ENCODE results near the gene FASTK. TPM values are rescaled to one million over a fixed set of nuclear protein-coding genes. Genes with fewer than 3 reads are reported as not detected.

FASTK gene
- total RNA-seq, 1 donor from 2014 or later: 54.2 TPM

DNA sequence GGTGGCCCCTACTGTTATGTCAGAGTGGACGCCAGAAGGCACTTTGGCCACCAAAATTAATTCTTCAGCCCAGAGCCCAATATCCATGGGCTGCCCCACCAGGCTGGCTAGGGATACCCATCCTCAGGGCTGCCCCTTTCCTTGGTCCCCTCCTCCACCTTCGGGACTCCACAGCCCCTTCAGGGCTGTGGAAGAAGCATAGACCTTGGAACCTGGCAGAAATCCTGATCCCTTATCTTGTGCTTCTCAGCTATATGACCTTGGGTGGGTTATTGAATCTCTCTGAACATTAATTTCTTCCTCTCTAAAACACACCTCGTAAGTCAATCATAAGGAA, 3.2 kb upstream of the FASTK start:
- ATAC-seq: no peak
- intact Hi-C loops (cut with DNase I): no loop called here

DNA sequence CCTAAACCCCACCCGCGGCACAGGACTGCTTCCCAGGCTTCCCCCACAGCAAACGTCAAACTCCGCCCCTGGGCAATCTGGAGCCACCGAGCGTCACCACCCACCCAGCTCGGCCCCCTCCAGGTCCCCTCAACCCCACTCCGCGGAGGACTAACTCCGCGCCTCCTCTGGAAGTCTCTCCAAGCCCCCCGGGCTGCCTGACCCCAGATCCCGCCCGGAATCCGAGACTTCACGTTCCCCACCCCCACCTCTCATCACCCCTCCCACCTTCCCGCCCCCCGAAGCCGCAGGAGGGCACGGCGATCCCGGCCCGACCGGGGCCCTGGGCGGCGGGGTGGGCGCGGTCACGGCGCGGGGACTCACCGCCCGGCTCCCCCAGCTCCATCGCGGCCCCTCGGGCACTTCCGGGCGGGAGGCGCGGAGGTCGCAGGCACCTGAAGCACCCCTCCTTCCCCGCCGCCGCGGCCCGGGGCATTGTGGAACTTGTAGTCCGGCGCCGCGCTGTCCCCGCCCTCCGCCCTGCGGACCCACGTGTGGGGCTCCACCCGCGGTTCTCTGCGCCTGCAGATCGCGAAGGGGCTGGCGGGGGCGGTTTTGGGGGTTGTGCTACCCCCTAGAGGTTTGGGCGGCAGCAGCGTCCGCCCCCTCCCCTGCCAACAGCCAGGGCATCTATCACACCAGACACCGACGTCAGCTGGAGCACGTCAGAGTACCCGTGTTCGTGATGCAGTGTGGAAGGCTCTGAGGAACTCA, 2.6 kb upstream of the FASTK start, which contains the start of gene TMUB1:
TSS of gene TMUB1 (minus strand) at position 423 of the 753 bp plus-strand sequence. CDS start 930 bp downstream, outside the sequence.
- H3K27ac ChIP-seq: peak within 1 kb of the TSS; percentile 82
- peak; percentile 45 for ATAC-seq
- TF ChIP-seq, protein P1, sequence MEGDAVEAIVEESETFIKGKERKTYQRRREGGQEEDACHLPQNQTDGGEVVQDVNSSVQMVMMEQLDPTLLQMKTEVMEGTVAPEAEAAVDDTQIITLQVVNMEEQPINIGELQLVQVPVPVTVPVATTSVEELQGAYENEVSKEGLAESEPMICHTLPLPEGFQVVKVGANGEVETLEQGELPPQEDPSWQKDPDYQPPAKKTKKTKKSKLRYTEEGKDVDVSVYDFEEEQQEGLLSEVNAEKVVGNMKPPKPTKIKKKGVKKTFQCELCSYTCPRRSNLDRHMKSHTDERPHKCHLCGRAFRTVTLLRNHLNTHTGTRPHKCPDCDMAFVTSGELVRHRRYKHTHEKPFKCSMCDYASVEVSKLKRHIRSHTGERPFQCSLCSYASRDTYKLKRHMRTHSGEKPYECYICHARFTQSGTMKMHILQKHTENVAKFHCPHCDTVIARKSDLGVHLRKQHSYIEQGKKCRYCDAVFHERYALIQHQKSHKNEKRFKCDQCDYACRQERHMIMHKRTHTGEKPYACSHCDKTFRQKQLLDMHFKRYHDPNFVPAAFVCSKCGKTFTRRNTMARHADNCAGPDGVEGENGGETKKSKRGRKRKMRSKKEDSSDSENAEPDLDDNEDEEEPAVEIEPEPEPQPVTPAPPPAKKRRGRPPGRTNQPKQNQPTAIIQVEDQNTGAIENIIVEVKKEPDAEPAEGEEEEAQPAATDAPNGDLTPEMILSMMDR (IDR thresholded peaks at IDR 0.05): no peak
- peak within 1 kb of the TSS; percentile 71 for H3K4me3 ChIP-seq
- H3K27me3 ChIP-seq: no peaks in the 10 kb centered on the region
- peaks cover 59% of the 10 kb centered on the region for H3K4me1 ChIP-seq
- no peaks in the 10 kb centered on the region for H3K36me3 ChIP-seq
- intact Hi-C loops (cut with DNase I): no loop called here
- peak; percentile 92 for DNase-seq
- H3K9me3 ChIP-seq: no peaks in the 10 kb centered on the region

More for the DNA sequence above, 3.2 kb upstream of the FASTK start:
- H3K9me3 ChIP-seq: no peaks in the 10 kb centered on the region
- no peaks in the 10 kb centered on the region for H3K36me3 ChIP-seq
- no peak for DNase-seq
- peaks cover 62% of the 10 kb centered on the region for H3K4me1 ChIP-seq
- H3K4me3 ChIP-seq: peak overlapping the region; percentile 71
- peak overlapping the region; percentile 82 for H3K27ac ChIP-seq
- TF ChIP-seq, protein P1 (IDR thresholded peaks at IDR 0.05): no peak
- no peaks in the 10 kb centered on the region for H3K27me3 ChIP-seq

DNA sequence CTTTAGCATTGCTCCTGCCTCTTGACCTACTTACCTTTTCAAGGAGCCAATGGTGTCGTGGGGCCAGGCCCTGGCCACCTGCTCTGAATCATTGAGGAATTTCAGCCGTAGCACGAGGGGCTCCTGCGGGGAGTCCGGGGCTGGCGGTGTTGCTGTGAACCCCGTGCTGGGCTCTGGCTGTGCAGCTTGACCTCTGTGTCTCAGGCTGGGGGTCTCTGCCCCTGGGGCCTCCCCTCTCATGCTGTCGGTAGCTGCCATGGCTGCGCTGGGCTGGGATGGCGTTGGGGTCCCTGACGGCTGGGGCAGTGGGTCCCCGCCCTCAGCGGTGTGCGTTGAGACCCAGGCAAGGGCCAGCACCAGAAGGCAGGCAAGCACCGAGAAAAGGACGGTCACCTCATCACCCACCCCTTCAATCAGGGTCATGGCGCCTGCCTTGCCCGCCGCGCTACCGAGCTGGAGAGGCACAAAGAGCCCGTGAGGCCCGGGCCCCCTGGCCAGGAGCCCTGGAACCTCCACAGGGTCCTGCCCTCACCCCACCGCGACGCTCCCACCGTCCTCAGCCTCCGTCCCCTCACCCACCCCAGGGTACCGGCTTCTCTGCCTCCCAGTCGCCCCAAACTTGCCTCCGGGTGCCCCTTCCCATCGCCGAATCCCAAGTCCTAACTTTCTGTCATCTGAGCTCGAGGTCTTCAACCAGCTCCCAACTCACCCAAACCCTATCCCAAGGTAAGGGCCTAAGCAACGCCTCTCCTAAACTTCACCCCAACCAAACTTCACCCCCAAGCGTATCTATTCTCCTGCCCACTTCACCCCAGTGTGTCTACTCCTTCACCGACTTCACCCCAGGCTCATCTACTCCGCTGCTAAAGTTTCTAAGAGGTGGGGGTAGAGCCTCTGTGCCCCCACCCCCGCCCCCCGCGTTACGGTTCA, 1.8 kb upstream of the FASTK start:
- peak overlapping the region; percentile 71 for H3K4me3 ChIP-seq
- H3K36me3 ChIP-seq: no peaks in the 10 kb centered on the region
- no peaks in the 10 kb centered on the region for H3K9me3 ChIP-seq
- peaks cover 52% of the 10 kb centered on the region for H3K4me1 ChIP-seq
- DNase-seq (no peak), ATAC-seq (no peak)
- H3K27me3 ChIP-seq: no peaks in the 10 kb centered on the region
- intact Hi-C loops (cut with DNase I): no loop called here
- TF ChIP-seq, protein P1 (IDR thresholded peaks at IDR 0.05): no peak
- peak overlapping the region; percentile 88 for H3K27ac ChIP-seq

DNA sequence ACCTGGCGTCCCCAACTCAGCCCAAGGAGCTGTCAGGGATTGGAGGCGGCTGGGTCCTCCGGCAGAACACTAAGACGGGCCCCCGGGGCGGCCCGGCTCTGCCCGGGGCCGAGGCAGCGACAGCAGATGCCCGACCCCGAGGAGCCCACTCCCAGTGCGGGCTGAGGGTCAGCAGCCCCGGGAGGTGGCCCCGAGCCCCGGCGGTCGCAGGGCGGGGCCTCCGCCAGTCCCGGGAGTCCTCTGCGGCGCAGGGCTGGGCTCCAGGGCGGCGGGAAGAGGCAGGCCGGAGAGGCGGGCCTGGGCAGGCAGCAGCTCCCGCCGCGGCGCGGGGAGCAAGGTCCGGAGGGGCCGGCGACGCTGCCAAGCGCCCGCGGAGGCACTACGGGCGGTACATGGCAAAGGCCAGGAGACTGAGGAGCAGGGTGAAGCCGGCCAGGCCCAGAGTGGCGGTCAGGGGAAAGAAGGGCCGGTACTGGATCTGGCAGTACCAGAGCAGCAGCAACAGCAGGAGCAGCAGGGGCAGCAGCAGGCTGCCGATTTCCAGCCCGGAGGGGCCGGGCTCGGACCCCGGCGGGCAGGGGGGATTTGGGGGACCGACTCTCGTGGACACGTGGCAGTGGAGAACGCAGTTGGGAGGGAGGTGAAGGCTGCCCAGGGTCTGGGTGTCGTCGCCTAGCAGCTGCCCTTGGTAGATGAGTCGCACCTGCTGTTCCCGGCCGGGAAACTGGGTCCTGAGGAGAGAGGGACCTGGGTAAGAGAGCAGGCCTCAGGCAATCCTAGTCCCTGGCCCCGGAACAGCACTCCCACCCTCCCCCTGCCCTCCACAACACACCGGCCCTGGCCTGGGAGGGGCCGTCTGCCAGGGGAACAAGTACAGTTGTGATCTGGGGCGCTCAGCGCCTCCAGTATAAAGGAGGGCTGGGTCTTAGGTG, 827 bp upstream of the FASTK start:
- Histone ChIP-seq H3K9me3 (no peaks in the 10 kb centered on the region), H3K27ac (peak overlapping the region; percentile 88), H3K36me3 (peaks cover 2% of the 10 kb centered on the region), H3K4me1 (peaks cover 52% of the 10 kb centered on the region), H3K4me3 (peak overlapping the region; percentile 78), H3K27me3 (no peaks in the 10 kb centered on the region)
- peak; percentile 69 for DNase-seq
- TF ChIP-seq, protein P1 (IDR thresholded peaks at IDR 0.05): no peak
- intact Hi-C loops (cut with DNase I): no loop called here
- no peak for ATAC-seq

DNA sequence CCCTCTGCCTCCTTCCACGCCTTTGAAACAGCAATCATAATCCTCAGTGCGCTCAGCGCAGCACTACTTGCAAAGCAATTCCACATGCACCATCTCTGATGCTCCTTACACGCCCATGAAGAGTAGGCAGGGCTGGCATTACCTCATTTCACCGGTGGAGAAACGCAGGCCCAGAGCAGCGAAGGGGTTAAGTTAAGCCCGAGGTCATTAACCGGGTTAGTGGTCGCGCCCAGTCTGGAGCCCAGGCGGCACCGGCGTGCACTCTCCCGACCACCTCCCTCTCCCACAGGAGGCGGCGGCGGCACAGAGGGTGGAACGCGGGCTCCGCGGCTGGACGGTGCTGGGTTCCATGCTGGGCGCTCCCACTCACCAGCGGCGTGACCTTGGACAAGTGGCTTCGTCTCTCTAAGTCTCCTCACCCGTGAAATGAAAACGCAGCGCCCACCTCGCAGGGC, 515 bp downstream of the FASTK start:
- Histone ChIP-seq H3K9me3 (no peaks in the 10 kb centered on the region), H3K36me3 (peaks cover 14% of the 10 kb centered on the region), H3K27ac (peak overlapping the region; percentile 88), H3K4me1 (peaks cover 45% of the 10 kb centered on the region), H3K4me3 (peak overlapping the region; percentile 78), H3K27me3 (no peaks in the 10 kb centered on the region)
- intact Hi-C loops (cut with DNase I): no loop called here
- no peak for DNase-seq
- TF ChIP-seq, protein P1 (IDR thresholded peaks at IDR 0.05): no peak
- peak; percentile 3 for ATAC-seq

All from upper lobe of right lung (tissue), 1 donor.